GM10266 (cell line): Measurements from ENCODE around the gene PLA2G4E.
A peak's percentile ranks its signal among the peaks of the same experiment; 100 is the strongest.

Experiments used
- DNase-seq: peaks from one replicate; pipeline ENCODE4 v3.0.0; 2012; ENCODE audit errors: extremely low spot score
- CTCF ChIP-seq: IDR thresholded peaks from 2 replicates; pipeline ENCODE4 v1.5.1; 2012; ENCODE audit warnings: mild to moderate bottlenecking, low read depth; ENCODE audit not compliant: control insufficient read depth, insufficient read depth; ENCODE audit errors: missing control alignments

PLA2G4E gene

DNA sequence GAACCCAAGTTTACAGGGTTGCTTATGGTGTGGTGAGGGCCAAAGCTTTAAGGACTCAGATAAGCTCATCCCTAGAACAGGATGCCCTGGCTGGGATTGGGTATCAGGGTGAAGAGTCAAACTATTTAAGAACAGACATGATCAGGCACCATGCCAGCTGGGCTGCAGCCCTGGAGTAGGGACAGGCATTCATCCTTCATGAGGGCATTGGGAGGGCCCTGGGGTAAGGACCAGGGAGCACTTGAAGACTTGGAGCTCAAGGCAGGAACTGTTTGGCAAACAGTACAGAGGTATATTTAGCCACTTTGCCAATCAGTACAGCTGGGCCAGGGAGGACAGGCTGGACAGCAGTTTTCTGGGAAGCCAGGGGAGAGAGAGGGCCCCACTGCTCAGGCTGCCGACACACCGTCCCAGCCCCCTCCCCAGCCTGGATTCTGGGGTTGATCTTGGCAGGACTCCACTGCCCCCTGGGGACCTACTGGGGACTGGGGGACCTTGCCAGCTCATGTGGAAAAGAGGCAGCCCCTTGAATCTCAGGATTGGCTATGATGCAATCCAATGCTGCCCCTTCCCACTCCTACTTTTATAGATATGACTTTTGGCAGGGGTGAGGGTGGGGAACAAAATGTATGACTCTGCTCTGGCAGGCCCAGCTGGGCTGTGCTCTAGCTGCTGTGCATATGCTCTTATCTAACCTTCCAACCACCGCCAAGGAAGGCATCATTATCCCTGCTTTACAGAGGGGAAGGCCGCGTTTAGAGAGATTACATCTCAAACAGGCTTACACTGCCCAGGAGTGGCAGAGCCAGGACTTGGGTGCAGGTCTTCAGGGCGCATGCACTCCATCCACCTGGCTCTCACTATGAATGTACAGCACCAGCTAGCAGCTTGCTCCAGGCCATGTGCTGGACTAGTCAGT lies 2.3 kb downstream of the PLA2G4E start:
- no peak for TF ChIP-seq CTCF
- no peak for DNase-seq

- no peak for DNase-seq
- no peak for TF ChIP-seq CTCF
Measured at GRCh38 chr15:42016971-42017370, 3.9 kb downstream of the PLA2G4E start.

DNA sequence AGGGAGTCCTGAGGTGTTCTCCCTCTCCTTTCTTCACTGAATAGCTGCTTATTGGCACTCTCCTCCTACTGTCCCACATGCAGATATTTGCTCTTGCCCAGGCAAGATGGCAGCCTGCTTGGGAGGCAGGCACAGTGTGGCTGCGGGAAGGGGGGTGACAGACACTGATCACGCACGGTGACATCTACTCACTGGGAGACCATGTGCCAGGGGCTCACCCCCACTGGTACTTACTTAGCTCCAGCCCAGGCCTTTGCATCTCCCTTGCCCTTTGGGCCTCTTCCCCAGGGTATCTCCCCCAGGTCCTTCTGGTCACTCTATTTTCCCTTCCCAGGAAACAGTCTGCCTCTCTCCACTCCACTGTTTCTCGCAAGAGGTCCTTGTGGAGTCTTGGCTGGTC lies 6.4 kb downstream of the PLA2G4E start:
- DNase-seq, result no peak
- TF ChIP-seq CTCF, result no peak

GRCh38 chr15:42012928-42013482 lies 7.8 kb downstream of the PLA2G4E start:
- TF ChIP-seq CTCF, result no peak
- no peak for DNase-seq

DNA sequence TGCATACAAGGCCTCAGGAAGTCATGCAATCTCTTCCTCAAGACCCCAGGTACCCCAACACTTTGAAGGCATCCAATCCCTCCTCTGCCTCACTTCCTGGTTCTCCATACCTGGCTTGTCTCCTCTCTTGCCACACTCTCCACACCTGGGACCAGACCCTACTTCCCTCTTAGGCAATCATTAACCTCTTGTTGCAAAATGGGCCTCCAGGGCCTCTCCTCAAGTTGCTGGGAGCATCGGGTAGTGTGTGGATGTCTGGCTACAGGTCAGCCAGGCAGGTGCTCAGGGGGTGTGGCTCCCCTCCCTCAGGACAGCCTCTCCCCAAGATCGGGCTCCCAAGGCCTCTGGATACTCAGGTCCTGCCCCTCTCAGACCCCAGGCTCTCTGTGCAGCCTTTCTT lies 8.6 kb downstream of the PLA2G4E start:
- TF ChIP-seq CTCF, result no peak
- DNase-seq, result no peak

- no peak for TF ChIP-seq CTCF
Measured at GRCh38 chr15:42011074-42011473, 9.8 kb downstream of the PLA2G4E start.

GRCh38 chr15:42010434-42010833 lies 10.4 kb downstream of the PLA2G4E start:
- DNase-seq, result peak; percentile 40
- no peak for TF ChIP-seq CTCF

More at GRCh38 chr15:42011074-42011473, 9.8 kb downstream of the PLA2G4E start:
- DNase-seq, result no peak
